ENCODE results near the gene ENDOU. TPM values are rescaled to one million over a fixed set of nuclear protein-coding genes. Genes with fewer than 3 reads are reported as not detected.
A peak's percentile ranks its signal among the peaks of the same experiment; 100 is the strongest.

The ENDOU gene
- total RNA-seq, 1 experiment from 2014 or later: not detected

- Histone ChIP-seq H3K9me2 (replicated peaks; ENCODE audit: low read length) (no peaks in the 10 kb centered on the region), H3K4me3 (ENCODE audit: low read length) (peak overlapping the region; percentile 75), H3K27ac (ENCODE audit: low read length) (peak overlapping the region; percentile 68), H3K4me2 (ENCODE audit: low read length) (peak overlapping the region; percentile 88), H3K27me3 (ENCODE audit: low read length) (no peaks in the 10 kb centered on the region), H3K4me1 (ENCODE audit: insufficient read depth, low read length) (peaks cover 48% of the 10 kb centered on the region), H3K36me3 (ENCODE audit: low read depth, low read length) (no peaks in the 10 kb centered on the region), H4K20me1 (ENCODE audit: low read length) (no peaks in the 10 kb centered on the region), H3K79me2 (ENCODE audit: low read length) (no peaks in the 10 kb centered on the region), H2AFZ (ENCODE audit: low read length) (peak overlapping the region; percentile 78), H3K9me3 (ENCODE audit: low read length) (no peaks in the 10 kb centered on the region), H3F3A (ENCODE audit: low read length, unreplicated experiment) (no peaks in the 10 kb centered on the region), H3K9ac (ENCODE audit: low read length) (peak overlapping the region; percentile 76)
- no TSS peak for BruUV-seq (replicated peaks)
- no peak for DNase-seq
- ATAC-seq: no peak
- intact Hi-C loops (cut with micrococcal nuclease): no loop called here
- ChIA-PET CTCF (interaction anchor here (0.6 to 2.3 kb wide), 4 partner anchors 8 to 1687 kb away, joined by 3 to 16 read pairs (median 8); no protein-coding TSS in a partner anchor), POLR2A (ENCODE audit: unreplicated experiment) (interaction anchor here (0.6 kb wide), 1 partner anchor 52 kb away, joined by 4 read pairs; no protein-coding TSS in a partner anchor)
- TF ChIP-seq EZH2phosphoT487 (IDR thresholded peaks at IDR 0.05; ENCODE audit: borderline replicate concordance, low read length): no peak
- TF ChIP-seq EZH2 (IDR thresholded peaks at IDR 0.05; ENCODE audit: low read length, unreplicated experiment): no peak
- no peak for TF ChIP-seq CTCF (conservative IDR thresholded peaks at IDR 0.05; ENCODE audit: low read depth, low read length)
Measured at GRCh38 chr12:47758584-47758833, 33.2 kb upstream of the ENDOU start.

- TF ChIP-seq EZH2phosphoT487 (IDR thresholded peaks at IDR 0.05; ENCODE audit: borderline replicate concordance, low read length): no peak
- no peak for TF ChIP-seq EZH2 (IDR thresholded peaks at IDR 0.05; ENCODE audit: low read length, unreplicated experiment)
- no peak for TF ChIP-seq CTCF (conservative IDR thresholded peaks at IDR 0.05; ENCODE audit: low read depth, low read length)
- Histone ChIP-seq H2AFZ (ENCODE audit: low read length) (peak overlapping the region; percentile 78), H4K20me1 (ENCODE audit: low read length) (no peaks in the 10 kb centered on the region), H3K9me2 (replicated peaks; ENCODE audit: low read length) (no peaks in the 10 kb centered on the region), H3F3A (ENCODE audit: low read length, unreplicated experiment) (peaks cover under 1% of the 10 kb centered on the region), H3K4me3 (ENCODE audit: low read length) (peak overlapping the region; percentile 75), H3K9me3 (ENCODE audit: low read length) (no peaks in the 10 kb centered on the region), H3K79me2 (ENCODE audit: low read length) (no peaks in the 10 kb centered on the region), H3K9ac (ENCODE audit: low read length) (peak overlapping the region; percentile 76), H3K36me3 (ENCODE audit: low read depth, low read length) (no peaks in the 10 kb centered on the region), H3K4me2 (ENCODE audit: low read length) (peak overlapping the region; percentile 88), H3K4me1 (ENCODE audit: insufficient read depth, low read length) (peaks cover 53% of the 10 kb centered on the region), H3K27ac (ENCODE audit: low read length) (no peak overlapping the region), H3K27me3 (ENCODE audit: low read length) (no peaks in the 10 kb centered on the region)
- CTCF ChIA-PET: interaction anchor here (0.6 to 2.3 kb wide), 4 partner anchors 9 to 1687 kb away, joined by 3 to 16 read pairs (median 8); no protein-coding TSS in a partner anchor
- POLR2A ChIA-PET (ENCODE audit: unreplicated experiment): no interaction called here
- ATAC-seq (no peak; the same call in 1 of the 2 replicates), DNase-seq (no peak)
- intact Hi-C loops (cut with micrococcal nuclease): no loop called here
- BruUV-seq (replicated peaks): TSS peak; percentile 31
Measured at GRCh38 chr12:47757840-47758583, 32.7 kb upstream of the ENDOU start.

- ATAC-seq: no peak
- no peaks in the 10 kb centered on the region for H3K79me2 ChIP-seq (ENCODE audit: low read length)
- no peak overlapping the region for H3K27ac ChIP-seq (ENCODE audit: low read length)
- H3K36me3 ChIP-seq (ENCODE audit: low read depth, low read length): no peaks in the 10 kb centered on the region
- no peak overlapping the region for H2AFZ ChIP-seq (ENCODE audit: low read length)
- ChIA-PET CTCF (no interaction called here), POLR2A (ENCODE audit: unreplicated experiment) (no interaction called here)
- no peak for DNase-seq
- TF ChIP-seq CTCF (conservative IDR thresholded peaks at IDR 0.05; ENCODE audit: low read depth, low read length) (no peak), EZH2phosphoT487 (IDR thresholded peaks at IDR 0.05; ENCODE audit: borderline replicate concordance, low read length) (no peak), EZH2 (IDR thresholded peaks at IDR 0.05; ENCODE audit: low read length, unreplicated experiment) (no peak)
- no peaks in the 10 kb centered on the region for H3K27me3 ChIP-seq (ENCODE audit: low read length)
- H3K9me2 ChIP-seq (replicated peaks; ENCODE audit: low read length): no peaks in the 10 kb centered on the region
- no peak overlapping the region for H3K4me3 ChIP-seq (ENCODE audit: low read length)
- no peaks in the 10 kb centered on the region for H4K20me1 ChIP-seq (ENCODE audit: low read length)
- no peak overlapping the region for H3K9ac ChIP-seq (ENCODE audit: low read length)
- no peak overlapping the region for H3K4me2 ChIP-seq (ENCODE audit: low read length)
- no peaks in the 10 kb centered on the region for H3K9me3 ChIP-seq (ENCODE audit: low read length)
- BruUV-seq (replicated peaks): no TSS peak
- peaks cover 4% of the 10 kb centered on the region for H3F3A ChIP-seq (ENCODE audit: low read length, unreplicated experiment)
- peaks cover 59% of the 10 kb centered on the region for H3K4me1 ChIP-seq (ENCODE audit: insufficient read depth, low read length)
- intact Hi-C loops (cut with micrococcal nuclease): no loop called here
Measured at GRCh38 chr12:47757364-47757839, 32.1 kb upstream of the ENDOU start.

Measured in PC-3 (cell line).